Measurements from ENCODE around the gene CSNK1A1L.

Gene CSNK1A1L

GRCh38 chr13:37105251-37105714 is at the start of gene CSNK1A1L:
Gene CSNK1A1L (minus strand): TSS chr13:37105664. CDS start chr13:37105256, 408 bp downstream.
- H3K27ac ChIP-seq, result no peak within 1 kb of the TSS
- no peak for TF ChIP-seq CTCF (IDR thresholded peaks at IDR 0.05)

GRCh38 chr13:37149380-37149779 is 43.9 kb upstream of the CSNK1A1L start:
- no peak overlapping the region for H3K27ac ChIP-seq
- TF ChIP-seq CTCF (IDR thresholded peaks at IDR 0.05) (no peak), ZFX (IDR thresholded peaks at IDR 0.05; ENCODE audit: borderline replicate concordance) (no peak)

- H3K27ac ChIP-seq, result no peak overlapping the region
- TF ChIP-seq ZFX (IDR thresholded peaks at IDR 0.05; ENCODE audit: borderline replicate concordance) (no peak), CTCF (IDR thresholded peaks at IDR 0.05) (no peak)
These were observed 43.0 kb upstream of the CSNK1A1L start for GRCh38 chr13:37148501-37148900.

GRCh38 chr13:37144661-37145060 is 39.2 kb upstream of the CSNK1A1L start:
- no peak overlapping the region for H3K27ac ChIP-seq
- TF ChIP-seq ZFX (IDR thresholded peaks at IDR 0.05; ENCODE audit: borderline replicate concordance) (no peak), CTCF (IDR thresholded peaks at IDR 0.05) (no peak)

GRCh38 chr13:37143911-37144310 is 38.4 kb upstream of the CSNK1A1L start:
- TF ChIP-seq CTCF (IDR thresholded peaks at IDR 0.05), result no peak
- no peak for TF ChIP-seq ZFX (IDR thresholded peaks at IDR 0.05; ENCODE audit: borderline replicate concordance)
- no peak overlapping the region for H3K27ac ChIP-seq

GRCh38 chr13:37142877-37143276 is 37.4 kb upstream of the CSNK1A1L start:
- no peak overlapping the region for H3K27ac ChIP-seq
- TF ChIP-seq ZFX (IDR thresholded peaks at IDR 0.05; ENCODE audit: borderline replicate concordance) (no peak), CTCF (IDR thresholded peaks at IDR 0.05) (no peak)

GRCh38 chr13:37141011-37141410 is 35.5 kb upstream of the CSNK1A1L start:
- no peak overlapping the region for H3K27ac ChIP-seq
- TF ChIP-seq CTCF (IDR thresholded peaks at IDR 0.05) (no peak), ZFX (IDR thresholded peaks at IDR 0.05; ENCODE audit: borderline replicate concordance) (no peak)
